Measurements from ENCODE around the gene TJP3. TPM values are rescaled to one million over a fixed set of nuclear protein-coding genes. Genes with fewer than 3 reads are reported as not detected.

The TJP3 gene
- total RNA-seq (1 to 10 TPM in 1 of 2 donors, under 1 TPM in 1; 0.30 to 5.0 TPM), polyA plus RNA-seq (ENCODE audit: insufficient read length in 2 of 2) (1 to 10 TPM in 1 of 2 donors, under 1 TPM in 1; 1.00 to 2.5 TPM)
- long read RNA-seq, donor 1 = 0 reads
- long read RNA-seq, donor 2 = 0 reads
- long read RNA-seq, donor 3 = 0 reads
- long read RNA-seq, donor 4, partial matches to known transcripts = 0 of 1 reads
- long read RNA-seq, donor 4, other reads (novel, unspliced or antisense) = 0 of 1 reads

GRCh38 chr19:3708207-3708931 lies at the start of gene TJP3:
TJP3 (plus strand) TSS chr19:3708384; CDS start chr19:3728433, 20,049 bp downstream.
- Histone ChIP-seq H3K4me3 (ENCODE audit: low read depth, low read length) (no peak within 1 kb of the TSS), H3K27me3 (ENCODE audit: control insufficient read depth, insufficient read depth, low read length) (peaks cover 13% of the 10 kb centered on the region), H3K4me1 (ENCODE audit: control insufficient read depth, insufficient read depth, low read length) (peaks cover 6% of the 10 kb centered on the region), H3K36me3 (ENCODE audit: control insufficient read depth, insufficient read depth, low read length) (no peaks in the 10 kb centered on the region), H3K27ac (ENCODE audit: low read depth, low read length) (no peak within 1 kb of the TSS), H3K9me3 (ENCODE audit: control insufficient read depth, insufficient read depth, low read length) (no peaks in the 10 kb centered on the region)
- no peak for DNase-seq (ENCODE audit: low read depth in 4 of 6, low spot score in 6 of 6)
- WGBS (ENCODE audit: insufficient coverage) = 37% methylated on average over 21 of the region's 24 CpGs

DNA sequence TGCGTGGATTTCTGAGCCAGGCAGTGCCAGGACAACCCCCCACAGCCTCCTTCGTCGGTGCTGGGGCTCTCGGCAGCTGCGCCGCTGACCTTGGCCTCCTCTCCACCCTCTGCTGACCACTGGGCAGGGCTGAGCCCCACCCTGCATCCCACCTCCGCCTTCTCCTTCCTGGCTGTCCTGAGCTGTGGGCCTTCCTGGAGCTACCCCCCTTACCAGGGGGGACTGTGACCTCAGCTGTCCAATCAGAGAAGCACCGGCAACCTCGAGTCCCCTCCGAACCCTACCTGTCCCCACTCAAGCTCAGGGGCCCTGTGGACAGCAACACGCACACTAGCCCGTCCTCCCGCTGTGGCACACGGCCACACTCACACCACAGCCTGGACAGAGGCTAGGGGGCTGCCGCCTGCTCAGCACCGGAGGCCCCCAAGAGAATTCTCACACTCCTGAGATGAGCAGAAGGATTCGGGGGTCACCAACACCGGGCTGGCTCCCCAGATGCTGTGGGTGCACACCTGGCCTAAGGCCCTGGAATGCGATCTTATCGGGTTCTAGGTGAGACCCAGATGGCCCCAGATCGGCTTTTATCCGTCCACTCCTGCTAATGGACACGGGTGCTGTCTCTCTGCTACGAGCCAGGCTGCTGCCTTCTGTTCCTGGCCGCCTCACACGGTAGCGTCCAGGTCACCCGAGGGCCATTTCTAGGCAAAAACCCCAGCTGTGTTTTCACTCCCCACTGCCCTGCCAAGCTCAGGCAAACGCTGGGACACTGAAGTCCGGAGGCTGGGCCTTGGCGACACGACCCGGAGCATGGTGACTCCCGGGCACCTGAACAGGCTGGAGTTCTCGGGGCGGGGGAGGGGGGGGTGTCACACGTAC lies 49.1 kb upstream of the TJP3 start:
- Histone ChIP-seq H3K9me3 (ENCODE audit: control insufficient read depth, insufficient read depth, low read length) (no peaks in the 10 kb centered on the region), H3K4me3 (ENCODE audit: low read depth, low read length) (no peak overlapping the region), H3K27ac (ENCODE audit: low read depth, low read length) (no peak overlapping the region), H3K4me1 (ENCODE audit: control insufficient read depth, insufficient read depth, low read length) (peaks cover 17% of the 10 kb centered on the region), H3K27me3 (ENCODE audit: control insufficient read depth, insufficient read depth, low read length) (no peaks in the 10 kb centered on the region), H3K36me3 (ENCODE audit: control insufficient read depth, insufficient read depth, low read length) (peaks cover 98% of the 10 kb centered on the region)
- WGBS (ENCODE audit: insufficient coverage) = 92% methylated on average over 35 of the region's 37 CpGs
- DNase-seq (ENCODE audit: low read depth in 4 of 6, low spot score in 6 of 6) = no peak

DNA sequence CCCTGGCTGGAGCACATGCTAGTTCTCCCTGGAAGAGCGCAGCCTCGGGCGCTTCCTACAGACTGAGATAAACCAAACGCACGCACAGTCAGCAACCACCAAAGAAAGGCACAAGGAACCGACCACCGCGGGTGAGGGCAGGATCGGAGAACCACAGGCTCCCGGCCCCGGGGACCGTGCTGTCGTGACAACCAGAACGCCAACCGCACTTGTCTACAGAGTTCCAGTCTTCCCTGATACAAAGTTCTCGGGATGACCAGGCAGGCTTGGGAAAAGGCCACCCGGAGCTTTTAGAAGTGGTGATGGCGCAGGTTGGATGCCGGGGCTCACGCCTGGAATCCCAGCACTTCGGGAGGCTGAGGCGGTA lies 48.5 kb upstream of the TJP3 start:
- no peaks in the 10 kb centered on the region for H3K27me3 ChIP-seq (ENCODE audit: control insufficient read depth, insufficient read depth, low read length)
- 92% methylated on average over 22 of the region's 22 CpGs for WGBS (ENCODE audit: insufficient coverage)
- no peaks in the 10 kb centered on the region for H3K9me3 ChIP-seq (ENCODE audit: control insufficient read depth, insufficient read depth, low read length)
- peaks cover 100% of the 10 kb centered on the region for H3K36me3 ChIP-seq (ENCODE audit: control insufficient read depth, insufficient read depth, low read length)
- H3K4me1 ChIP-seq (ENCODE audit: control insufficient read depth, insufficient read depth, low read length) = peaks cover 17% of the 10 kb centered on the region
- no peak overlapping the region for H3K4me3 ChIP-seq (ENCODE audit: low read depth, low read length)
- no peak for DNase-seq (ENCODE audit: low read depth in 4 of 6, low spot score in 6 of 6)
- no peak overlapping the region for H3K27ac ChIP-seq (ENCODE audit: low read depth, low read length)

DNA sequence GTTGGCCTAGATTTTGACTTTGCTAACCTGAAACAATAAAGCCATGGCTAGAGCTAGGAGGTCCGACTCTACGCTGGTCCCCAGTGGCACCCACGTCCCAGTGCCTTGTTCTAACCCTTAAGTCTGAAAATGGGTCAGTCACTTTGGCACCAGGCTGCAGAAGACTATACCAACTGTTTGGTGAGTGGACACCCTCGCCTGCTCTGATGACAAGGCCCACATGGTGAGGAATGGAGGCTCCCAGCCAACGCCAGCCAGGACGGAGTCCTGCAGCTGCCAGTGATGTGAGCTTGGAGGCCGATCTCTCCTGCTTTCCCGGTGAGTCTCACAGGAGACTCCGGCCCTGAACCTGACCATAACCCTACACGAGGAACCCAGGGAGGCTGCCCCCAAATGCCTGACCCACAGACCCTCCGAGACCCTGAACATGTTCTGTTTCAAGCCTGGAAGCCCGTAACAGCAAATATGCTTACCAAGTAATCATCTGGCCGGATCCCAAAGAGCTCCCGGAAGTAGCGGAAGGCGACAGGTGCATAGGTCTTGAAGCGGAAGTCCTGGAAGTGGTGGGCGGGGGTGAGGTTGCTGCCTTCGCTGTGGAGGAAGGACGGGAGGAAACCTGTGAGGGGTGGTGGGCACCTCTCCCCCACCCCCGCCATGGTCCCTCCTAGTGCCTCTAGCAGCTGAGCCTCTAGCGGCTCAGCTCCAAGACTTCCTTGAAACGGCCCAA lies 47.5 kb upstream of the TJP3 start:
- no peak overlapping the region for H3K4me3 ChIP-seq (ENCODE audit: low read depth, low read length)
- peaks cover 15% of the 10 kb centered on the region for H3K4me1 ChIP-seq (ENCODE audit: control insufficient read depth, insufficient read depth, low read length)
- 94% methylated on average over 13 of the region's 23 CpGs for WGBS (ENCODE audit: insufficient coverage)
- H3K27me3 ChIP-seq (ENCODE audit: control insufficient read depth, insufficient read depth, low read length) = no peaks in the 10 kb centered on the region
- no peak for DNase-seq (ENCODE audit: low read depth in 4 of 6, low spot score in 6 of 6)
- H3K36me3 ChIP-seq (ENCODE audit: control insufficient read depth, insufficient read depth, low read length) = peaks cover 100% of the 10 kb centered on the region
- no peak overlapping the region for H3K27ac ChIP-seq (ENCODE audit: low read depth, low read length)
- H3K9me3 ChIP-seq (ENCODE audit: control insufficient read depth, insufficient read depth, low read length) = no peaks in the 10 kb centered on the region

DNA sequence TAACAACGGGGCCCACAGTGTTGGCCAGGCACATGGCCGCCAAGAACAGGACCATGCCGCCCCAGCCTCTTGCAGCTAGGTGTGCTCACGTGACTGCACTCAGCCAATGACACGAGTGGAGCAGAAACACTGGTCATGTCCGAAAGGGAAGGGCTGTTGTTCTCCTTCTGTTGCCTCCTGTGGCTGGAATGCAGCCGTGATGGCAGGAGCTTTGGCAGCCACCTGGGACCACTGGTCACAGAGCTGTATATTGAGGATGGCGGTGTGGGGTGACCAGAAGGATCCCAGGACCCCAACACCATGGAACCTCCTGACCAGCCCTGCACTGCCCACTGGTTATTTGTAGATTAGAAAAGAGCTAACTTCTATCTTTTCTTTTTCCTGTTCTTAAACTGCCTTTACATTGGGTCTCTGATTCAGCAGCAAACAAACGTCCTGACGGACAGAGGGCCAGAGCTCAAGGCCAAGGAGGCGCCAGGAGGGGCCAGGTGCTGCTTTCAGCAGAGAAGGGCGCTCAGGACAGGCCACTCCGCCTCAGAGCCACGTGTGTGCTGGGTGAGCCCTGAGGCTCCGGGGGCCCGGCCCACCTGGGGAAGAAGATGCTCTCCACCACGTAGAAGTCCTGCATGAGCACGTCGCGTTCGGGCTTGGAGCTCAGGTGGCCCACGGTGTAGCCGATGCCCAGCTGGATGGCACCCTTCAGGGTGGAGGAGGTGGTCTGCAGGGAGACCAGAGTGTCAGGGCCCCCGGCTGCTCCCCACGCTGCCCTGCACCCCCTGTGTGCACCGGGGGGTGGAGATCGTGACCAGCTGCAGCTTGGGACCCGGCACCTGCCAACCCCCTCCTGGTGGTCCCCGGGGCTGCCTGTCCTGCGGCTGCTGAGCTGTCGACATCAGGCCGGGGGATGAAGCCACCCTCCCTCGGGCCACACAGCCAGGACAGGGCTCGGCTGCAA lies 46.6 kb upstream of the TJP3 start:
- WGBS (ENCODE audit: insufficient coverage) = 97% methylated on average over 32 of the region's 34 CpGs
- no peaks in the 10 kb centered on the region for H3K27me3 ChIP-seq (ENCODE audit: control insufficient read depth, insufficient read depth, low read length)
- peaks cover 99% of the 10 kb centered on the region for H3K36me3 ChIP-seq (ENCODE audit: control insufficient read depth, insufficient read depth, low read length)
- no peak for DNase-seq (ENCODE audit: low read depth in 4 of 6, low spot score in 6 of 6)
- peaks cover 16% of the 10 kb centered on the region for H3K4me1 ChIP-seq (ENCODE audit: control insufficient read depth, insufficient read depth, low read length)
- H3K9me3 ChIP-seq (ENCODE audit: control insufficient read depth, insufficient read depth, low read length) = no peaks in the 10 kb centered on the region
- no peak overlapping the region for H3K27ac ChIP-seq (ENCODE audit: low read depth, low read length)
- H3K4me3 ChIP-seq (ENCODE audit: low read depth, low read length) = no peak overlapping the region

GRCh38 chr19:3663838-3664237 lies 44.3 kb upstream of the TJP3 start:
- H3K27ac ChIP-seq (ENCODE audit: low read depth, low read length) = no peak overlapping the region
- no peaks in the 10 kb centered on the region for H3K27me3 ChIP-seq (ENCODE audit: control insufficient read depth, insufficient read depth, low read length)
- DNase-seq (ENCODE audit: low read depth in 4 of 6, low spot score in 6 of 6) = no peak
- no peaks in the 10 kb centered on the region for H3K9me3 ChIP-seq (ENCODE audit: control insufficient read depth, insufficient read depth, low read length)
- peaks cover 24% of the 10 kb centered on the region for H3K4me1 ChIP-seq (ENCODE audit: control insufficient read depth, insufficient read depth, low read length)
- 98% methylated on average over 16 of the region's 18 CpGs for WGBS (ENCODE audit: insufficient coverage)
- no peak overlapping the region for H3K4me3 ChIP-seq (ENCODE audit: low read depth, low read length)
- H3K36me3 ChIP-seq (ENCODE audit: control insufficient read depth, insufficient read depth, low read length) = peaks cover 99% of the 10 kb centered on the region

- H3K27me3 ChIP-seq (ENCODE audit: control insufficient read depth, insufficient read depth, low read length) = no peaks in the 10 kb centered on the region
- no peak overlapping the region for H3K27ac ChIP-seq (ENCODE audit: low read depth, low read length)
- no peaks in the 10 kb centered on the region for H3K9me3 ChIP-seq (ENCODE audit: control insufficient read depth, insufficient read depth, low read length)
- no peak overlapping the region for H3K4me3 ChIP-seq (ENCODE audit: low read depth, low read length)
- H3K36me3 ChIP-seq (ENCODE audit: control insufficient read depth, insufficient read depth, low read length) = peaks cover 99% of the 10 kb centered on the region
- DNase-seq (ENCODE audit: low read depth in 4 of 6, low spot score in 6 of 6) = no peak
- 88% methylated on average over 15 of the region's 19 CpGs for WGBS (ENCODE audit: insufficient coverage)
- H3K4me1 ChIP-seq (ENCODE audit: control insufficient read depth, insufficient read depth, low read length) = peaks cover 36% of the 10 kb centered on the region
Observed at GRCh38 chr19:3664879-3665642, 43.1 kb upstream of the TJP3 start.

Data from spinal cord (tissue), 10 donors.